Cardiac muscle cell (in vitro differentiated cells and primary cell): ENCODE measurements around the gene KLRC2. TPM values are rescaled to one million over a fixed set of nuclear protein-coding genes. Genes with fewer than 3 reads are reported as not detected.
A peak's percentile ranks its signal among the peaks of the same experiment; 100 is the strongest.
"Not testable (repeated sequence)": the region's sequence is repeated elsewhere in the genome, so short reads cannot be mapped to it uniquely, and the experiment has no call there.

Source experiments
- DNase-seq, 2 donors: peaks; one replicate each; pipeline versions ENCODE4 v3.0.0 to v3.0.0-alpha.2; 2010 to 2017; ENCODE audit warnings: low read depth in 1 of 2, low spot score in 1 of 2
- H3K27ac ChIP-seq: fragments of 200-600 bp; sonication (generic); 2 replicates; pipeline ENCODE4 v1.5.1; 2016
- H3K27me3 ChIP-seq: fragments of 200-600 bp; sonication (generic); 2 replicates; pipeline ENCODE4 v1.6.0; 2016; ENCODE audit warnings: control low read depth
- H3K36me3 ChIP-seq: fragments of 200-600 bp; sonication (generic); 2 replicates; pipeline ENCODE4 v1.5.1; 2016; ENCODE audit warnings: control low read depth
- H3K4me1 ChIP-seq: fragments of 200-600 bp; sonication (generic); 2 replicates; pipeline ENCODE4 v1.8.1; 2017; ENCODE audit warnings: low read depth, mild to moderate bottlenecking, mixed run types
- H3K4me3 ChIP-seq: fragments of 200-600 bp; sonication (generic); 2 replicates; pipeline ENCODE4 v1.5.1; 2016; ENCODE audit warnings: mild to moderate bottlenecking
- H3K9me3 ChIP-seq: fragments of 200-600 bp; sonication (generic); 2 replicates; pipeline ENCODE4 v1.5.1; 2017; ENCODE audit warnings: low read depth, mild to moderate bottlenecking, control low read depth
- polyA plus RNA-seq: library from polyadenylated mRNA; unstranded; fragments of >200 nt; fragmentation: Nextera tagmentation; extraction: Ambion mirVana; gene quantifications from 2 replicates; pipeline ENCODE4 v1.2.1, GENCODE V29; 2016
- total RNA-seq: library from RNA; depleted of rRNA; stranded (reverse); fragments of >200 nt; gene quantifications from 2 replicates; pipeline ENCODE4 v1.2.3, GENCODE V29; 2016
- TF ChIP-seq, protein P1 (sequence below): IDR thresholded peaks from 2 replicates; pipeline ENCODE4 v1.5.1; 2012; ENCODE audit warnings: low read depth, mild to moderate bottlenecking, low read length

Gene KLRC2
- total and polyA plus RNA-seq, 2 experiments from 2014 or later = not detected

DNA sequence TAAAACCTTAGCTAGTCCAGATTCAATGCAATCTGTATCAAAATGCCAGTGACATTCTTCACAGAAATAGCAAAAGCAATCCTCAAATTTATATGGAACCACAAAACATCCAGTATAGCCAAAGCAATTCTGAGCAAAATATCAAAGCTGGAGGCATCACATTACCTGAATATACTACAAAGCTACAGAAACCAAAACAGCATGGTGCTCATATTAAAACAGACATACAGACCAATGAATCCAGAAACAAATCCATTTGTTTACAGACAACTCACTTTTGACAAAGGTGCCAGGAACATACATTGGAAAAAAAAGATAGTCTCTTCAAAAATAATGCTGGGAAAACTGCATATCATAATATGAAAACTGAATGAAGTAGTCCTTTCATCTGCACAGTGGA is 31.0 kb downstream of the KLRC2 start:
- H3K36me3 ChIP-seq = no peaks in the 10 kb centered on the region
- peaks cover 3% of the 10 kb centered on the region for H3K4me1 ChIP-seq
- DNase-seq = no peak
- H3K4me3 ChIP-seq = no peak overlapping the region
- H3K9me3 ChIP-seq = no peaks in the 10 kb centered on the region
- no peaks in the 10 kb centered on the region for H3K27me3 ChIP-seq
- TF ChIP-seq, protein P1, sequence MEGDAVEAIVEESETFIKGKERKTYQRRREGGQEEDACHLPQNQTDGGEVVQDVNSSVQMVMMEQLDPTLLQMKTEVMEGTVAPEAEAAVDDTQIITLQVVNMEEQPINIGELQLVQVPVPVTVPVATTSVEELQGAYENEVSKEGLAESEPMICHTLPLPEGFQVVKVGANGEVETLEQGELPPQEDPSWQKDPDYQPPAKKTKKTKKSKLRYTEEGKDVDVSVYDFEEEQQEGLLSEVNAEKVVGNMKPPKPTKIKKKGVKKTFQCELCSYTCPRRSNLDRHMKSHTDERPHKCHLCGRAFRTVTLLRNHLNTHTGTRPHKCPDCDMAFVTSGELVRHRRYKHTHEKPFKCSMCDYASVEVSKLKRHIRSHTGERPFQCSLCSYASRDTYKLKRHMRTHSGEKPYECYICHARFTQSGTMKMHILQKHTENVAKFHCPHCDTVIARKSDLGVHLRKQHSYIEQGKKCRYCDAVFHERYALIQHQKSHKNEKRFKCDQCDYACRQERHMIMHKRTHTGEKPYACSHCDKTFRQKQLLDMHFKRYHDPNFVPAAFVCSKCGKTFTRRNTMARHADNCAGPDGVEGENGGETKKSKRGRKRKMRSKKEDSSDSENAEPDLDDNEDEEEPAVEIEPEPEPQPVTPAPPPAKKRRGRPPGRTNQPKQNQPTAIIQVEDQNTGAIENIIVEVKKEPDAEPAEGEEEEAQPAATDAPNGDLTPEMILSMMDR = no peak
- H3K27ac ChIP-seq = no peak overlapping the region

DNA sequence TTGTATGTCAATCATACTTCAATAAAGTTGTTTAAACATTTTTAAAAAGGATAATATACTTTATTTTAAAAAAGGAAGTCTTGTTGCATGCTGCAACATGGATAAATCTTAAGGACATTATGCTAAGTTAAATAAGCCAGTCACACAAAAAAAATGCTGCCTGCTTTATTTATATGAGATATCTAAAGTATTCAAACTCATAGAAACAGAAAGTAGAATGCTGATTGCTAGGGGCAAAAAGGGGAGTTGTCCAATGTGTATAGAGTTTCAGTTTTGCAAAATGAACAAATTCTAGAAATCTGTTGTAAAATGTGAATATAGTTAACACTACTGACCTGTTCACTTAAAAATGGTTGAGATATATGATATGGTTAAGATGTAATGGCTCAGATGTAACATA is 35.0 kb downstream of the KLRC2 start:
- TF ChIP-seq, protein P1 = no peak

DNA sequence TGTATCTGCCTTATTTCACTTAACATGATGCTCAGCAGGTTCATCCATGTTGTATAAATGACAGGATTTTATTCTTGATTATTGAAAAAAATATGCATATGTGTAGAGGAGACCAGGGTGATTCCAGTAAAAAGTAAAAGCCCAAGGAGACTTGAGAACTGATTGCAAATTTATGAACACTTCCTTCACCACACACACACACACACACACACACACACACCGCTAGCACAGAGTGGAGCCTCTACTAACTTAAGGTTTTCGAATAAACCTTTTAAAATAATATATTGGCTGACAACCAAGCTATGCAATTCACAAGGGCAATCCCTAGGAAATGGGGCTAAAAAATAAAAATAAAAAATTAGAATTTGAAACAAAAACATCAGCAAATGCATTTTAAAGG is 37.6 kb downstream of the KLRC2 start:
- H3K27ac ChIP-seq = no peak overlapping the region
- TF ChIP-seq, protein P1 = no peak
- H3K9me3 ChIP-seq = no peaks in the 10 kb centered on the region
- no peak for DNase-seq
- no peaks in the 10 kb centered on the region for H3K36me3 ChIP-seq
- H3K4me1 ChIP-seq = no peaks in the 10 kb centered on the region
- H3K4me3 ChIP-seq = no peak overlapping the region
- H3K27me3 ChIP-seq = no peaks in the 10 kb centered on the region

More for the DNA sequence above, 35.0 kb downstream of the KLRC2 start:
- H3K4me1 ChIP-seq = no peaks in the 10 kb centered on the region
- H3K4me3 ChIP-seq = no peak overlapping the region
- no peak for DNase-seq
- H3K27ac ChIP-seq = no peak overlapping the region
- no peaks in the 10 kb centered on the region for H3K36me3 ChIP-seq
- no peaks in the 10 kb centered on the region for H3K9me3 ChIP-seq
- no peaks in the 10 kb centered on the region for H3K27me3 ChIP-seq

DNA sequence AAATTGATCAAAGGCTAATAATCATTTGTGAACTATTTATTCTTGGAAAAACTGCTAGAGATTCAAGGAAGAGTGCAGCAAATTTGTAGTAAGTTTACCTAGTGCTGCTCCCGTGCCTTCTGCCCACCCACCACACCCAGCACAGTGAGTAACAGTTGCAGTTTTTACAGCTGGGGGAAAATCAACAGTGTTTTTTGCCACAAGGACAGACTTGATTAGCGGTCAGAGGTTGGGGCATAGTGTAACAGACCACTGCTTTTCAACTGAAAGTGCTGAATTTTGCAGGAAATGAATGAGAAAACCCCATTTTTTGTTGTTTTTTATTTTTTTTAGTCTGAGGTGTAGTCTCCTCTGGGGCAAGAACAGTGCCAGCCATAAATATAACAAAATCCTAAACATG is 38.5 kb downstream of the KLRC2 start:
- Histone ChIP-seq H3K27me3 (no peaks in the 10 kb centered on the region), H3K36me3 (no peaks in the 10 kb centered on the region), H3K4me1 (no peaks in the 10 kb centered on the region), H3K27ac (no peak overlapping the region), H3K9me3 (no peaks in the 10 kb centered on the region), H3K4me3 (no peak overlapping the region)
- DNase-seq = no peak
- TF ChIP-seq, protein P1 = no peak

DNA sequence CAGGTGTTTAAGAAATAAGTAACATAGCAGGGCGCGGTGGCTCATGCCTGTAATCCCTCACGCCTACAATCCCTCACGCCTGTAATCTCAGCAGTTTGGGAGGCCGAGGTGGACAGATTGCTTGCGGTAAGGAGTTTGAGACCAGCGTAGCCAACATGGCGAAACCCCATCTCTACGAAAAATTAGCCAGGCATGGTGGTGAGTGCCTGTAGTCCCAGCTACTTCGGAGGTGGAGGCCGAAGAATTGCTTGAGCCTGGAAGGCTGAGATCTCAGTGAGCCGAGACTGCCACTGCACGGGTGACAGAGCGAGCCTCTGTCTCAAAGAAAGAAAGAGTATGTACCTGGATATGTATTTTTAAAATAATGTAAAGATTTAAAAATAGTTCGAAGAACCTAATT is 39.6 kb downstream of the KLRC2 start:
- not testable (repeated sequence) for DNase-seq, H3K9me3 ChIP-seq, H3K4me3 ChIP-seq, H3K27me3 ChIP-seq, H3K36me3 ChIP-seq, H3K4me1 ChIP-seq, H3K27ac ChIP-seq

DNA sequence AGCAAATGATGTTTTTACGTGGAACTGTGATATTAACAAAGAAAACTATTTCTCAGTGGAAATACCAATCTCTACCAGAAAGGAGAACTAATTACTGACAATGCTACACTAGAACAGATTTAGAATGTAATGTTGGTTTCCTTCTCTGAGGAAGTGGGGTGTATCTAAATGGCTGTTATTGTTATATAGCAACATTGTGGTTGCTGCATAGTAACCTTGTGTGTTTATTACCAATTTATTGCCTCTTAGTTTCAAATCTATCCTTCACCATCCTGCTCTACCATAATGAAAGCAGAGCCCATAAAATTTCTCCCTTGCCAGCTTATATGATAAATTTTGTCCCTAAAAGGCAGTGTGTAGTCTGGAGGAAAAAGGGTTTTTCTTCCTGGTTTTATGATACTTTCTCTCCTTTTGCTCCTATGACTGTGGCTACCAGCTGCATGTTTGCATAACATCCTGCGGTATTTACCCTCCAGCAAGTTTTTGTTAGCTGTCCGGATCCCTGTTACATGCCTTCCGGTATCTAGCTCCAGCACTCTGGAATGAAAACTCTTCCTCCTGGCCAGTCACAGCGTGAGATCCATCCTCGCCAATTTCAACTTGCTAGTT is 40.3 kb downstream of the KLRC2 start:
- DNase-seq = peak in 1 of 2 donors; percentile 87
- no peak overlapping the region for H3K4me3 ChIP-seq
- no peaks in the 10 kb centered on the region for H3K27me3 ChIP-seq
- TF ChIP-seq, protein P1 = no peak
- no peaks in the 10 kb centered on the region for H3K9me3 ChIP-seq
- H3K36me3 ChIP-seq = no peaks in the 10 kb centered on the region
- H3K4me1 ChIP-seq = no peaks in the 10 kb centered on the region
- no peak overlapping the region for H3K27ac ChIP-seq

DNA sequence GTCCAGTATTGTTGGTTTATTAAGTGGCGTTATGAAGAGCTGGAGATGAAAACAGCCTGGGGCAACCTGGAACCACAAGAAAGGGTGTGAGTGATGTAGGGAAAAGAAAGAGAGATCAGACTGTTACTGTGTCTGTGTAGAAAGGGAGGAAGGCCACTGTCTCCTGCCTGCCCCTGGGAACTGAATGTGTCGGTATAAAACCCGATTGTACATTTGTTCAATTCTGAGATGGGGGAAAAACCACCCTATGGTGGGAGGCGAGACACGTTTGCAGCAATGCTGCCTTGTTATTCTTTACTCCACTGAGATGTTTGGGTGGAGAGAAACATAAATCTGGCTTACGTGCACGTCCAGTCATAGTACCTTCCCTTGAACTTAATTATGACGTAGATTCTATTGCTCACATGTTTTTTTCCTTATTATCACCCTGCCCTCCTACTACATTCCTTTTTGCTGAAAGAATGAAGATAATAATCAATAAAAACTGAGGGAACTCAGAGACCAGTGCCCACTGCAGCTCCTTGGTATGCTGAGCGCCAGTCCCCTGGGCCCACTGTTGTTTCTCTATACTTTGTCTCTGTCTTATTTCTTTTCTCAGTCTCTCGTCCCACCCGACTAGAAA is 41.2 kb downstream of the KLRC2 start:
- not testable (repeated sequence) for H3K4me3 ChIP-seq, H3K9me3 ChIP-seq, H3K36me3 ChIP-seq, H3K27me3 ChIP-seq, H3K27ac ChIP-seq, DNase-seq, H3K4me1 ChIP-seq
